ENCODE data around the gene GLB1L. TPM values are rescaled to one million over a fixed set of nuclear protein-coding genes. Genes with fewer than 3 reads are reported as not detected.

GLB1L gene
- total RNA-seq, 1 experiment from 2014 or later: 4.9 TPM

- CTCF ChIA-PET: interaction anchor here (0.7 to 18.2 kb wide), 2 partner anchors 24 to 202 kb away, joined by 3 to 445 read pairs; no protein-coding TSS in a partner anchor
- no peaks in the 10 kb centered on the region for H3K9me3 Mint-ChIP-seq (ENCODE audit: unreplicated experiment)
- no peaks in the 10 kb centered on the region for H3K27me3 Mint-ChIP-seq (ENCODE audit: insufficient read depth, unreplicated experiment)
- no peak for DNase-seq (ENCODE audit: unreplicated experiment)
- H3K4me3 Mint-ChIP-seq (ENCODE audit: unreplicated experiment): no peak overlapping the region
- no peaks in the 10 kb centered on the region for H3K36me3 Mint-ChIP-seq (ENCODE audit: insufficient read depth, unreplicated experiment)
- TF ChIP-seq CTCF (IDR thresholded peaks at IDR 0.05; ENCODE audit: unreplicated experiment): no peak
- intact Hi-C loops (cut with micrococcal nuclease): no loop called here
- H3K27ac Mint-ChIP-seq (ENCODE audit: low read depth, unreplicated experiment): peak overlapping the region; percentile 91
- POLR2A ChIA-PET: interaction anchor here (9.7 to 10.0 kb wide), 2 partner anchors 19 kb away, joined by 170 to 263 read pairs; partner anchors contain the start of genes TUBA4A and TUBA4B
- BruUV-seq (replicated peaks): no TSS peak
- H3K4me1 Mint-ChIP-seq (ENCODE audit: insufficient read depth, unreplicated experiment): peaks cover 27% of the 10 kb centered on the region
Measured at GRCh38 chr2:219272356-219272755, 27.1 kb upstream of the GLB1L start.

GRCh38 chr2:219271021-219271420 is 25.8 kb upstream of the GLB1L start:
- no peak for TF ChIP-seq CTCF (IDR thresholded peaks at IDR 0.05; ENCODE audit: unreplicated experiment)
- H3K27me3 Mint-ChIP-seq (ENCODE audit: insufficient read depth, unreplicated experiment): no peaks in the 10 kb centered on the region
- CTCF ChIA-PET: interaction anchor here (0.7 to 18.2 kb wide), 3 partner anchors 10 to 394 kb away, joined by 3 to 445 read pairs (median 4); no protein-coding TSS in a partner anchor
- intact Hi-C loops (cut with micrococcal nuclease): no loop called here
- no peaks in the 10 kb centered on the region for H3K36me3 Mint-ChIP-seq (ENCODE audit: insufficient read depth, unreplicated experiment)
- no peak for DNase-seq (ENCODE audit: unreplicated experiment)
- no peak overlapping the region for H3K4me3 Mint-ChIP-seq (ENCODE audit: unreplicated experiment)
- POLR2A ChIA-PET: interaction anchor here (1.7 to 3.1 kb wide), 2 partner anchors 18 to 21 kb away, joined by 7 to 27 read pairs; partner anchors contain the start of genes TUBA4A and TUBA4B
- H3K27ac Mint-ChIP-seq (ENCODE audit: low read depth, unreplicated experiment): no peak overlapping the region
- no TSS peak for BruUV-seq (replicated peaks)
- H3K4me1 Mint-ChIP-seq (ENCODE audit: insufficient read depth, unreplicated experiment): peaks cover 24% of the 10 kb centered on the region
- H3K9me3 Mint-ChIP-seq (ENCODE audit: unreplicated experiment): no peaks in the 10 kb centered on the region

- POLR2A ChIA-PET: interaction anchor here (0.6 to 3.1 kb wide), 6 partner anchors 9 to 51 kb away, joined by 3 to 27 read pairs (median 6); partner anchors contain the start of genes ABCB6, DNAJB2, GLB1L and STK16
- Mint-ChIP-seq H3K4me1 (ENCODE audit: insufficient read depth, unreplicated experiment) (peaks cover 24% of the 10 kb centered on the region), H3K36me3 (ENCODE audit: insufficient read depth, unreplicated experiment) (no peaks in the 10 kb centered on the region), H3K27me3 (ENCODE audit: insufficient read depth, unreplicated experiment) (no peaks in the 10 kb centered on the region), H3K27ac (ENCODE audit: low read depth, unreplicated experiment) (peak overlapping the region; percentile 58), H3K4me3 (ENCODE audit: unreplicated experiment) (no peak overlapping the region), H3K9me3 (ENCODE audit: unreplicated experiment) (no peaks in the 10 kb centered on the region)
- DNase-seq (ENCODE audit: unreplicated experiment): no peak
- intact Hi-C loops (cut with micrococcal nuclease): no loop called here
- CTCF ChIA-PET: interaction anchor here (0.6 to 18.2 kb wide), 4 partner anchors 9 to 414 kb away, joined by 3 to 445 read pairs (median 4); no protein-coding TSS in a partner anchor
- no peak for TF ChIP-seq CTCF (IDR thresholded peaks at IDR 0.05; ENCODE audit: unreplicated experiment)
- BruUV-seq (replicated peaks): no TSS peak
Measured at GRCh38 chr2:219270055-219270372, 24.8 kb upstream of the GLB1L start.

- Mint-ChIP-seq H3K9me3 (ENCODE audit: unreplicated experiment) (no peaks in the 10 kb centered on the region), H3K4me3 (ENCODE audit: unreplicated experiment) (no peak overlapping the region), H3K27ac (ENCODE audit: low read depth, unreplicated experiment) (peak overlapping the region; percentile 58), H3K4me1 (ENCODE audit: insufficient read depth, unreplicated experiment) (peaks cover 20% of the 10 kb centered on the region), H3K36me3 (ENCODE audit: insufficient read depth, unreplicated experiment) (no peaks in the 10 kb centered on the region), H3K27me3 (ENCODE audit: insufficient read depth, unreplicated experiment) (no peaks in the 10 kb centered on the region)
- ChIA-PET CTCF (interaction anchor here (0.6 to 18.2 kb wide), 5 partner anchors 8 to 414 kb away, joined by 3 to 445 read pairs (median 4); no protein-coding TSS in a partner anchor), POLR2A (interaction anchor here (0.6 to 3.1 kb wide), 6 partner anchors 9 to 51 kb away, joined by 3 to 27 read pairs (median 6); partner anchors contain the start of genes ABCB6, DNAJB2, GLB1L and STK16)
- intact Hi-C loops (cut with micrococcal nuclease): no loop called here
- BruUV-seq (replicated peaks): no TSS peak
- no peak for TF ChIP-seq CTCF (IDR thresholded peaks at IDR 0.05; ENCODE audit: unreplicated experiment)
- DNase-seq (ENCODE audit: unreplicated experiment): peak; percentile 63
Measured at GRCh38 chr2:219269362-219270054, 24.3 kb upstream of the GLB1L start.

All from MCF 10A (cell line).